ENCODE measurements around the gene DGKI. TPM values are rescaled to one million over a fixed set of nuclear protein-coding genes. Genes with fewer than 3 reads are reported as not detected.

DGKI gene
- total RNA-seq, 1 experiment from 2014 or later = 0.39 TPM

DNA sequence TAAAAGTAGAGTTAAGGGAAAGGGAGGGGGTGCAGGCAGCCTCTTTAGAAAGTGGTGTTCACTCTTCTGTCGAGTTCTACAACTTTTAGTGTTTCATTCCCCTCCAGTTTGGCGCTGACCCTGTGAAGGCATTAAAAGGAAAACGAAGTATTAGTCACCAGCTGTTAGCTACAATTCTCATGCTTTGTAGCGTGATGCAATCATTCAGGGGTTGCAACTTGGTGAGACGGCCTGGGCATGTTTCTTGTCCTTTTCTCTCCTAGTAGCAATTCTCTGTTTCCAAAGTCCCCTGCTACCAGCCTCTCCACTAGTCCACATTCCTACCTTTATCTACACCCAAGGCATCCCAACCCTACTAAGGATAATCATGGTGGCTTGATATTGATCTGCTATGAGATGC, 33.7 kb upstream of the DGKI start:
- Histone ChIP-seq H3K9me3 (ENCODE audit: low read depth, low read length, poor library complexity, severe bottlenecking) (no peaks in the 10 kb centered on the region), H3K4me3 (ENCODE audit: low read depth, low read length, poor library complexity, severe bottlenecking) (no peak overlapping the region), H3K27me3 (replicated peaks; ENCODE audit: insufficient read depth, low read depth, low read length, poor library complexity) (no peaks in the 10 kb centered on the region), H3K4me1 (ENCODE audit: insufficient read depth, low read length, poor library complexity, severe bottlenecking) (no peaks in the 10 kb centered on the region), H3K27ac (ENCODE audit: low read depth, low read length, poor library complexity, severe bottlenecking) (no peak overlapping the region), H3K36me3 (ENCODE audit: insufficient read depth, low read length, poor library complexity, severe bottlenecking) (peaks cover 6% of the 10 kb centered on the region)
- POLR2A ChIA-PET (ENCODE audit: low non-redundant PET) = no interaction called here
- CTCF ChIA-PET = no interaction called here
- intact Hi-C loops (cut with micrococcal nuclease; ENCODE audit: unreplicated experiment) = no loop called here
- TF ChIP-seq, protein P1, sequence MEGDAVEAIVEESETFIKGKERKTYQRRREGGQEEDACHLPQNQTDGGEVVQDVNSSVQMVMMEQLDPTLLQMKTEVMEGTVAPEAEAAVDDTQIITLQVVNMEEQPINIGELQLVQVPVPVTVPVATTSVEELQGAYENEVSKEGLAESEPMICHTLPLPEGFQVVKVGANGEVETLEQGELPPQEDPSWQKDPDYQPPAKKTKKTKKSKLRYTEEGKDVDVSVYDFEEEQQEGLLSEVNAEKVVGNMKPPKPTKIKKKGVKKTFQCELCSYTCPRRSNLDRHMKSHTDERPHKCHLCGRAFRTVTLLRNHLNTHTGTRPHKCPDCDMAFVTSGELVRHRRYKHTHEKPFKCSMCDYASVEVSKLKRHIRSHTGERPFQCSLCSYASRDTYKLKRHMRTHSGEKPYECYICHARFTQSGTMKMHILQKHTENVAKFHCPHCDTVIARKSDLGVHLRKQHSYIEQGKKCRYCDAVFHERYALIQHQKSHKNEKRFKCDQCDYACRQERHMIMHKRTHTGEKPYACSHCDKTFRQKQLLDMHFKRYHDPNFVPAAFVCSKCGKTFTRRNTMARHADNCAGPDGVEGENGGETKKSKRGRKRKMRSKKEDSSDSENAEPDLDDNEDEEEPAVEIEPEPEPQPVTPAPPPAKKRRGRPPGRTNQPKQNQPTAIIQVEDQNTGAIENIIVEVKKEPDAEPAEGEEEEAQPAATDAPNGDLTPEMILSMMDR (conservative IDR thresholded peaks at IDR 0.05; ENCODE audit: low read depth, low read length) = no peak
- no peak for DNase-seq (ENCODE audit: low spot score)
- no TSS peak for BruUV-seq (replicated peaks)

GRCh38 chr7:137879357-137880158, 32.8 kb upstream of the DGKI start:
- POLR2A ChIA-PET (ENCODE audit: low non-redundant PET) = no interaction called here
- Histone ChIP-seq H3K27ac (ENCODE audit: low read depth, low read length, poor library complexity, severe bottlenecking) (no peak overlapping the region), H3K9me3 (ENCODE audit: low read depth, low read length, poor library complexity, severe bottlenecking) (no peaks in the 10 kb centered on the region), H3K4me3 (ENCODE audit: low read depth, low read length, poor library complexity, severe bottlenecking) (no peak overlapping the region), H3K4me1 (ENCODE audit: insufficient read depth, low read length, poor library complexity, severe bottlenecking) (no peaks in the 10 kb centered on the region), H3K27me3 (replicated peaks; ENCODE audit: insufficient read depth, low read depth, low read length, poor library complexity) (no peaks in the 10 kb centered on the region), H3K36me3 (ENCODE audit: insufficient read depth, low read length, poor library complexity, severe bottlenecking) (peaks cover 6% of the 10 kb centered on the region)
- BruUV-seq (replicated peaks) = no TSS peak
- CTCF ChIA-PET = no interaction called here
- intact Hi-C loops (cut with micrococcal nuclease; ENCODE audit: unreplicated experiment) = no loop called here
- no peak for TF ChIP-seq EZH2 (IDR thresholded peaks at IDR 0.05; ENCODE audit: borderline replicate concordance, low read depth, low read length, poor library complexity, severe bottlenecking)
- TF ChIP-seq, protein P1 (conservative IDR thresholded peaks at IDR 0.05; ENCODE audit: low read depth, low read length) = no peak
- no peak for DNase-seq (ENCODE audit: low spot score)

DNA sequence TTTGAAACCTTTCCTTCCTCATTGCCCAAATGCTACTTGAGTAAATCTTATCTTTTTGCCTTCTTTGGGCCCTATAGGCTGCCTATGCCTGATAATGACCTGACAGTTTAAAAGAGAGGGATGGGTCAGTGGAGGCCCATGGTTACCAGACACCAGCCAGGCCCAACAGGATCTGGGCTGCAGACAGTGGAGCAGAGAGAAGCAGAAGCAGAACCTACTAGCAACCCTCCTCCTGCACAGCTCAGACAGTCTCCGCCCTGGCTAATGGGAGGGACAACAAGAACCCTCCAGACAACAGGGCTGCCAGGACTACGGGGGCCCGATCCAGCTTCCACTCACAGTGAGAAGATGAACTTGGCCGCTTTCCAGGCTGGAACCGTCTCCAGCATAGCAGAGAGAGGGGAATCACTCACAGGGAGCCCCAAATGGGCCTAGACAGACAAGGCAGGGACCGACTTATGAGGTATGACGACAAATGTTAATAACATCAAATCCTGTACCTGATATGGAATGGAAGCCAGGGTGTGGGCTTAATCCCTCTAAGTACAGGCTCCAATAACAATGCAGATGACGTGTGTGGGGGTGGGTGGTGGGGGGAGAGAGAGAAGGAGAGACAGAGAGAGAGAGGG, 31.7 kb upstream of the DGKI start:
- Histone ChIP-seq H3K4me1 (ENCODE audit: insufficient read depth, low read length, poor library complexity, severe bottlenecking) (no peaks in the 10 kb centered on the region), H3K36me3 (ENCODE audit: insufficient read depth, low read length, poor library complexity, severe bottlenecking) (peaks cover 6% of the 10 kb centered on the region), H3K27ac (ENCODE audit: low read depth, low read length, poor library complexity, severe bottlenecking) (no peak overlapping the region)

More for the DNA sequence above, 31.7 kb upstream of the DGKI start:
- no TSS peak for BruUV-seq (replicated peaks)
- no peaks in the 10 kb centered on the region for H3K9me3 ChIP-seq (ENCODE audit: low read depth, low read length, poor library complexity, severe bottlenecking)
- ChIA-PET CTCF (no interaction called here), POLR2A (ENCODE audit: low non-redundant PET) (no interaction called here)
- no peak for TF ChIP-seq EZH2 (IDR thresholded peaks at IDR 0.05; ENCODE audit: borderline replicate concordance, low read depth, low read length, poor library complexity, severe bottlenecking)
- TF ChIP-seq, protein P1 (conservative IDR thresholded peaks at IDR 0.05; ENCODE audit: low read depth, low read length) = no peak
- no peaks in the 10 kb centered on the region for H3K27me3 ChIP-seq (replicated peaks; ENCODE audit: insufficient read depth, low read depth, low read length, poor library complexity)
- H3K4me3 ChIP-seq (ENCODE audit: low read depth, low read length, poor library complexity, severe bottlenecking) = no peak overlapping the region
- DNase-seq (ENCODE audit: low spot score) = no peak
- intact Hi-C loops (cut with micrococcal nuclease; ENCODE audit: unreplicated experiment) = no loop called here
